Measurements from ENCODE around the gene KLHL17. TPM values are rescaled to one million over a fixed set of nuclear protein-coding genes. Genes with fewer than 3 reads are reported as not detected.

Gene KLHL17
- total RNA-seq = 11.7 and 21.1 TPM in 2 replicates

DNA sequence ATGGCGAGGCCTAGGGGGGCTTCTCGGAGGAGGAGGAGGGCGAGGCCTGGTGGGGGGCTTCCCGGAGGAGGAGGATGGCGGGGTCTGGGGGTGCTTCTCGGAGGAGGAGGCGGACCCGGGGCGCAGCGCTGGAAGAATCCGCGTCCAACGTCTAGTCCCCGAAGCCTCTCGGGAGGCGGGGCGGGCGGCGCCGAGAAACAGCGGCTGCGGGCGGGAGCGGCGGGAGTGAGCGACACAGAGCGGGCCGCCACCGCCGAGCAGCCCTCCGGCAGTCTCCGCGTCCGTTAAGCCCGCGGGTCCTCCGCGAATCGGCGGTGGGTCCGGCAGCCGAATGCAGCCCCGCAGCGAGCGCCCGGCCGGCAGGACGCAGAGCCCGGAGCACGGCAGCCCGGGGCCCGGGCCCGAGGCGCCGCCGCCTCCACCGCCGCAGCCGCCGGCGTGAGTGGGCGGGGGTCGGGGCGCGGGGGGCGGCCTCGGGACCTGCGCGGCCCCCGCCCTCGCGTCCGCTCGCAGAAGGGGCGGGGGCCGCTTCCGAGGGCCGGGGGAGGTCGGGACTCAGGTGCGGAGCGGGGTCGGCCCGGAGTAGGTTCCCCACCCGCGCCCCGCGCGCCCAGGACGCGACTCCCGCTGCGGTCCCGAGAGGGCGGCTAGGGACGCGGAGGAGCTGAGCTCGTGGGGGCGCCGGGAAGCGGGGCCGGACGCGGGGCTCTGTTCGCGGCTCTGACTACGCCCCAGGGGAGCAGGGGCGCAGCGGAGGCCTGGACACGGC is at the start of gene KLHL17:
Gene KLHL17, plus strand, starts transcription at position 222 of the 769 bp plus-strand sequence. Its CDS starts 110 bp downstream, at position 332.
- DNase-seq (ENCODE audit: extremely low read depth, low read depth, low spot score) = no peak

DNA sequence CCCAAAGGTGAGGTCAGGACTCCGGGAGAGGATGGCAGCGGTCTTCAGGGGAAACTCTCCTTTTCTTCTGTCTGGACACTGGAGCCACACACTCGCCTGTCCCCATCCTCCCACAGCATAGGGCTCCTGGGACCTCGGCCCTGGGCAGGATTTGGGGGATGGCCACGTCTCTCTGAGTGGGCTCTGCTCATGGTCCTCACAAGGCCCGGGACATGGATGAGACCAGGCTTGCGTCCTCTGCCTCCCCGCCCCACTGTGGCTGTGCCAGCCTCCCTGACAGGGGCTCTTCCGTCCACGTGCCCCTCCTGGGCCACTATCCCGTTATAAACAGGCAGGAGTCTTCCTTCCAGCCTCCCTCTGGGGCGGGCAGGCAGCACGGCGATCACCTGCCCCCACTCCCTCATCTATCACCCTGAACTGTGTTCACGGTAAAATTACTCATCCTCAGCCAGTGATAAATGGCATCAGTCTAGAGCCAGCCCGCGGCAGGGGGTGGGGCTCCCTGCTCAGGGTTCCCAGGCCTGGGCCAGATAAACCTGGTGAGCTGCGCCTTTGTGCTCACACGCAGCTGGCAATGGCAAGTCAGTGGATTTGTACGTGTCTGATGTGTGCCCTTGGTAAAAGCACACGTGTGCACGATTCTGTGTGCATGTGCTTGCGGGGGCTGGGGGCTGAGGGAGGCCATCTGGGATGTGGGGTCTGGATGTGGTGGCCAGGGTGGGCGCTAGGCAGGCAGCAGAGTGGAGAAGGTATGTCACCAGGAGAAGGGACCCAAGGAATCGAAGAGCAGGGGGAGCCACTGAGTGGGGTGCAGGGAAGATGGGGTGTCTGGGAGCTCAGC is 49.3 kb upstream of the KLHL17 start:
- no peak for DNase-seq (ENCODE audit: extremely low read depth, low read depth, low spot score)

DNA sequence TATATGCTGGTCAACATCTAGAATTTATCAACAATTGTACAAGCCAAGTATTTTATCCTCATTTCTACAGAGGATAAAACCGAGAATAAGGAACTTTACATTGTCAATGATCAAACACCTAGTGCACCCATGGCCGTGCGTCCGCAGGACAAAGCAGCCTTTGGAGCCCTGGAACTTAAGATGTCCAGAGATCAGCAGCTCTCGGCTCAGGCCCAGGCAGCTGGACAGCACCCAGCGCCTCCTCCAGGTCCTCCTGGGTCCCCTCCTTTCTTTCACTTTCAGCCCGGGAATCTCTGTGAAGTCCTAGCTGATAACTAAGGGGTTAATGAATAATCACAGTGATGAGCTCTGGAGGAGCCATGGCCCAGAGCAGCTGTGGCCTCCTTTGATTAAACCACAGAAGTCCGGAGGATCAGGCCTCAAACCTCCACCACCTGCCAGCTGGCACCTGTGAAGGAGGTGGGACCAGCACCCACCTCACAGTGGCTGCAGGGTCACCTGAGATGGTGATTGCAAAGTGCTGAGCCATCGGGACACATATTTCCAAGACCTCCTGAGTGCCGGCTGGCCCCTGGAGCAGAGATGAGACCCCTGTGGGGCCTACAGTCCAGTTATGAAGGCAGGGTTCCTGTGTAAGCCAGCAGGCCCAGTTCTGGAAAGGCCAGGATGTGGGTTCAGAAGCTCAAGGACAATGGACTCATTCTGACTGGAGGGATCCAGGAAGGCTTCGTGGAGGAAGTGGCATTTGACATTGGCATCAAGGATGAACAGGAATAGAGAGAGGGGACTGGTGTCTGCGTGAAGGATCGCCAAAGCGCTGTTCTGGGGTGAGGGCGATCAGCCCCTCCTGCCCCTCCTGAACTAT is 48.3 kb upstream of the KLHL17 start:
- DNase-seq (ENCODE audit: extremely low read depth, low read depth, low spot score) = no peak

DNA sequence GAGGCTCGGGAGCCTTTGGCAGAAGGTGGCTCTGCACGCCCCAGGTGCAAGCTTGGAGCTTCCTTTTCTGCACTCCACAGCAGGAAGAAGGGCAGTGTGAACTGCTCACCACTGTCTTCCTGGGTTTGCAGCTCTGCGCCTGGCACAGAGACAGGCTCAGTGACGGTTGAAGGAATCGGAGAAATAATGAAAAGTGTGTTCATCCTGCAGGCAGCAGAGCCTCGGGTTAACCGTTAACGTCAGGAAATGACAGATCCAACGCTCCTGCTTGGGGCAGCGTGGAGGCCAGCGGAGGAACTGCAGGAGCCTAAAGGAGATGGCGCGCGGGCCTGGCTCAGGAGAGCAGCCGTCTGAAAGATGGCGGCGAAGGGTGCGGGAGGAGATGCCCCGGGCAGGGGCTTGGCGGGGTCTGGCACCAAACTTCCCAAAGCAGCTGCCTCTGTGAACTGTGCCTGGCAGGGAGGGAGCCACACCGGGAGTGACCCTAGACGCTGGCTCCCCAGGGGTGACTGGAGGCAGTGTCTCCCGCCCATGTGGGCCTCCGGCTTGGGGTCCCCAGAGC is 47.6 kb upstream of the KLHL17 start:
- no peak for DNase-seq (ENCODE audit: extremely low read depth, low read depth, low spot score)

DNA sequence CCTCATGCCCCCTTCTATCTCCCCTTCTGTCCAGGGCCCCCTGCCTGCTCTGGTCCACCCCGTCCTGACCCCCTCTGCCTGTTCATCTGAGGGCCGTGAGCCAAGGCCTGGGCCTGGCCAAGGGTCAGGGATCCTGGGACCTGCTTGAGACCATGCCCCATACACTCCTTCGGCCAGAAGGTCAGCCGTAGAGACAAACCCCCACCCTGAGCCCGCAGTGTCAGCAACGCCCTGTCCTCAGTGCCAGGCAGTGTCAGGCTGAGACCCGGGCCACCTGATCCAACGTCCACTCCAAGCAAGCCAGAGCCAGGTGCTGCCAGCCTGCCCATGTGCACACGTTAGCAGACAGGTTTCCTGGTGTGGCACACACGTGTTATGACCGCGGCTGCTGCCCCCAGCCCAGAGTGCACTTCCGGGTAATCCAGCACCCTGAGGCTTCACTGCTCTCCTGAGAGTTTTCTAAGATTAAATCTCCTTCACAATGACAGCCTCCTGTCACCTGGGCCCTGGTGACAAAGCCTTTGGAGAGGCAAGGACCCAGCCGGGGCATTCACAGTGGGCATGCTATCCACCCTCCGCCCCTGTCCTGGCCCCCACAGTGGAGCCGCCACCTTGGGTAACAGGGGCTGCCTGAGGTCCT is 46.8 kb upstream of the KLHL17 start:
- no peak for DNase-seq (ENCODE audit: extremely low read depth, low read depth, low spot score)

DNA sequence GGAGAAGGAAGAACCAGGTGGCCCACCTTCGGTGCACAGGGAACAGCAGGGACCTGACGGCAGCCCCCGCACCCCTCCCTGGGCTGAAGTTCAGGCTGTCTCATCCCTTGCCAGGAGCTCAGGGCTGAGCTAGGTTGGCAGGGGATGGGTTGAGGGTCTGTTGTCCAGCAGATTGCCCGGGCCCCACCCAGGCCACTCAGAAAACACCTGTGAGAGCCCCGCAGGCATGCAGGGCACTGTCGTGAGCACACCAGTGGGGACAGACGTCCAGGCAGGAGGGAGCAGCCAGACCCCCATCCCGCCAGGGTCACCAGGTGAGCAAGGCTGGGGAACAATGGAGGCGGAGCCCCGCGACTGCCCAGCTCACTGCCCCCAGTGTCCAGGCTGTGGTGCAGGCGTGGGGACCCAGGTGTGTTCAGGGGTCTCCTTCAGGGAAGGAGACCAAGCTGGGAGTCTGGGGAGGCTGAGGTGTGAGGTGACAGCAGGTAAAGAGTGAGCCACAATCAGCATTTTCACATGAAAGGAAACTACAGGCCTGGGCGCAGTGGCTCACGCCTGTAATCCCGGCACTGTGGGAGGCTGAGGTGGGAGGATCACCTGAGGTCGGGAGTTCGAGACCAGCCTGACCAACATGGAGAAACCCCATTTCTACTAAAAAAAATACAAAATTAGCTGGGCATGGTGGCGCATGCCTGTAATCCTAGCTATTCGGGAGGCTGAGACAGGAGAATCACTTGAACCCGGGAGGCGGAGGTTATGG is 46.1 kb upstream of the KLHL17 start:
- no peak for DNase-seq (ENCODE audit: extremely low read depth, low read depth, low spot score)

DNA sequence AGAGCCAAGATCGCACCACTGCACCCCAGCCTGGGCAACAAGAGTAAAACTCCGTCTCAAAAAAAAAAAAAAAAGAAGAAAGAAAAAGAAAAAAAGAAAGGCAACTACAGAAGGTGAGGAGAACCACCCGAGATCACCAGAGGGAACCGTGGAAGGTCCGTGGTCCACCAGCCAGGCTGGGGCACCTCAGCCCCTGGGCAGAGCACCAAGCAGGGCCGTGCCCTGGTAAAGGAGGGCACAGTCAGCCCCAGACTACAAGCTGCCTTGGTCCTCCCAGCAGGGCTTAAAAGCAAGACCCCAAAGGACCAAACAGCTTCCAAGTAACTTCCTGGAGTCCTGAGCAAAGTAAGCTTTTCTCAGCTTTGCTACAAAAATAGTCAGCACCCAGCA is 45.5 kb upstream of the KLHL17 start:
- no peak for DNase-seq (ENCODE audit: extremely low read depth, low read depth, low spot score)

DNA sequence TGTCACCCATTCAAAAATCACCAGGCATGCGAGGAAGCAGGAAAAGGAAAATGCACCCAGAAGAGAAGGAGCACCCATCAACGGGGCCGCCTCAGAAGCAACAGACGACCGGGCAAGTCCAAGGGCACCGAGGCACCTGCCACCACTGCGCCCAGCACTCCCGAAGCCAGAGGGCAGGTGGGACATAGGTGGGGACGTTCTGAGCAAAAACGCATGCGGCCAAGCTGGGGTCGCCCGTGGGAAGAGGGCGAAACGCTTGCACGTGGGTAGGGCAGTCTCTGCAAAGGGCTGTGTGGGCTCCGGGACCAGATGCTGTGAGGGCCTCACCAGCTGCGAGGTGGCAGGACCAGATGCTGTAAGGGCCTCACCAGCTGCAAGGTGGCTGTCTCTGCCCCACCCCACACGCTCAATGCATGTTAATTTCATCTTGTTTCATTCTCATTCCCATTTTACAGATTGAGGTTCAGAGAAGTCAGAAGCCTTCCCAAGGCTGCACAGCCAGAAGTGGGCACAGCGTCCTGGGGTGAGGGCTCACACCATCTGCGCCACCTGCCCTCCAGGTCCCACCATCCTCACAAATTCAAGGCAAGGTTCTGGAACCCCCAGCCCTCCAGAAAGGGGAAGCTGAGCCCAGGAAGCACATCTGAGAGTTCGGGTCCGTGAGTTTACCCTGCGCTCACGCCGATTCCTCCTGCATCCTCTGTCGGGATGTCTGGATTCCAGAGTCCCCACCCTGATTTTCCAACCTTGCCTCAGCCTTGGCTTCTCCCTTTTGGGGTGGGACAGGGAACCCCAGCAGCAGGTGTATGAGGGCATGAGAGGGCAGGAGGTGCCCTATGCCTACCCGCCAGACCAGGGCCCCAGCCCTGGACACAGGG is 44.9 kb upstream of the KLHL17 start:
- no peak for DNase-seq (ENCODE audit: extremely low read depth, low read depth, low spot score)

DNA sequence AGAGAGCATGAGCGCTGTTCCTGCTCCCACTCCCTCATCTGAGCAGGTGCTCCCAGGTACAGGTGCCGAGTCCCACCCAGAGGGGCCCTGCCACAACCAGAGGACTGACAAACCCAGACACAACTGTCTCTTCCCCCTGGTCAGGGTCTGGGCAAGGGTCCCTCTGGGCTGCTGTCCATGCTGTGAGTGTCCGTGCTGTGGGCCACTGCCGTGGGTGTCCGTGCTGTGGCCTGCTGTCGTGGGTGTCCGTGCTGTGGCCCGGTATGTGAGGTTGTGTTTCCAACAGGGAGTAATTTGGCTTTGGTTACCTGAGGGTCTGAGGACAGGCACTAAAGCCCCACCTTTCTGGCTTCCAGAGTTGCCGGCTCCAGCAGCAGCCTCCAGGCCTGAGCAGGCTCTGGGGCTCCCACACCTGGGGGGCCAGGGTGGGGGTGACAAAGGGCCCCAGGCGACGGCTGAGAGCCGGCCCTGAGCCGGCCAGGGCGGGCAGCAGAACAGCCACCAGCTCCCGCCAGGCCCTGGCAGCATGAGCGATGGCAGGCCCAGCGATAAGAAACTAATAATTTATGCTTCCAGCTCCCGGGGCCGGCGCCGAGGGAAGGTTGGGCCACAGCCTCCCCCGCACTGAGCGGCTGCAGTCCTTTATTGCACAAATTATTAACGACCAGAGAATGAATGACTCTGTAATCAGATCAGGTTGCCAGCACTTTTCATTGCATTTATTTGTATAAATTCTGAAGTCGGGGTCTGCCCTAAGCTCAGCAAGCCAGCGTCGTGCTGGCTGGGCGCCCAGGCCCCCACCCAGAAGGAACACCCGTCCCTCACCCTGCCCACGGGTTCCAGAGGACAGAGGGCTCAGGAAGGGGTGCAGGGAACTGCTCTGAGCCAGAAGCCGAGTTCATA is 44.0 kb upstream of the KLHL17 start:
- DNase-seq (ENCODE audit: extremely low read depth, low read depth, low spot score) = no peak

DNA sequence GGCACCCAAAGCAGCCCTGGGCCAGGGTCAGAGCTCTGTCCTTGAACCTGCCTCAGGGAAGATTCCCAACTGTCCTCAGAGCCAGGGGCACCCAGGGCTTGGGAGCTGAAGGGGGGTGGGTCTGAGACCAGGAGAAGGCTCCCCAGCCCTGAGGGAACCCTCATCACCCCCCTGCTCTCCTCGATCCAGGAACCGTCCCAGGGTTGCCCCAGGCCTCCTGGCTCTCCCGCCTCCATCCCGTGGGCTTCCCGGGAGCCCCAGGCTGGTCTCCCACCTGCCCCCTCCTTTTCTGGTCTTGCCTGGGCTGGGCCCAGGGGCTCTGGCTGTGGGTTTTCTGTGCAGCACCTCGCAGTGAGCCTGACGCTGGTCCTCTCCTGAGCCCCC is 43.3 kb upstream of the KLHL17 start:
- no peak for DNase-seq (ENCODE audit: extremely low read depth, low read depth, low spot score)

DNA sequence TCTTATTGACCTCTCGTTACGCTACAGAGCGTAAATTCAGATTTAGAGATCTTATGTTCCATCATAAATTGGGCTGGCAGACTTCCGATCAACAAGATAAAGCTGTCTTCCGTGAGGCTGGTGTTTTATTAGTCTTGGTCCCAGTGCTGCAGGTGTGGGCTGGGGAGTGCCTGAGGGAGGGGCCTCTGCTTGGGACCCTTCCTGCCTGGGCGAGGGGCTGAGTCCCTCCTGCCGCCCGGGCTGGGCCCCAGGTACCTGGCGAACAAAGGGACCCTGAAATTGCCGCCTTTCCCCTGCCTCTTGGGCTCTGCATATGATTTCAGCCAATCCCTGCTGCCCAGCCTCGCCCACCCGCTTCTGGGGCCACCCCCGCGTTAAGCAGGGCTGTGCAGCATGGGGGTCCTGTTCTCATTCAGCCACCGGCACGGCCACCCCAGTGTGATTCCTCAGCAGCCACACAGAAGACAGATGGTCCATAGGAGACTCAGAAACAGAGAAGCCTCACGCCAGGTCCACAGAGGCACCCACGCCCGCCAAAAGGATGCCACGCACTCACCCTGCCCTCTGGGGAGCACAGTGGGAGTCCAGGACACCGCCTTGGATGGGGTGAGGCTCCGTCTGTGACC is 42.8 kb upstream of the KLHL17 start:
- DNase-seq (ENCODE audit: extremely low read depth, low read depth, low spot score) = no peak

DNA sequence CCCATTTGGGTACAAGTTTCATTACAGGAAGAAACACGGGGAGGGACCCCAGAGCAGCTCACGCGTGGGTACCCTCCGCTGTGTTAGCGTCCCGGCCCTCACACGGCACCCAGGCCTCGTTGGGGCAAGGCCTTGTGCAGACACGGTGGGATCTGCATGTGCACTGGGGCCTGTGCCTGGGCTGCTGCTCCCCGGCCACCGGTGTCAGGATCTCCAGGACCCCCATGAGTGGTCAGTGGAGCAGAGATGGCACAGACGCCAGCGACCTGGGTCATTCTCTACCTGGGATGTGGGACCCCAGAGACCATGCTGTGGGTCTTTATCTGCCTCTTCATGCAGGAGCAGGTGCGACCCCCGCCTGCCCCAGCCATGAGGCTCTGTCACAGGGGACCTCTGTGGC is 42.0 kb upstream of the KLHL17 start:
- DNase-seq (ENCODE audit: extremely low read depth, low read depth, low spot score) = no peak

DNA sequence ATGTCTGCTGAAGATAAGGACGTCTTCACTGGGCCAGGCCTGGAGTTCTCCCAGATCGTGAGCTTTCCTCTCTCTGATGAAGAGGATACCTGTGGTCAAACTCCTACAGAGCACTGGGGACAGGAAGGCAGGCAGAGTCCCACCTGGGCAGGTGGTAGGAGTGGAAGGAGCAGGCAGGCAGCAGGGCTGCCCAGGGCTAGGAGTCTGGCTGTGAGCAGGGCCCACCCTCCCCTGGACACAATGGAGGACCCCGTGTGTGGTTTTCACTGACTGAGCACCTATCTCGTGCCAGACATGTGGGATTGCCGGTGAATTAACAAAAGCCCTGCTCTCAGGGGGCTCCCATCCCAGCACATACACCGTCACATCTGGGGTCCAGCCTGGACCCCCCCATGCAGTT is 41.5 kb upstream of the KLHL17 start:
- DNase-seq (ENCODE audit: extremely low read depth, low read depth, low spot score) = no peak

DNA sequence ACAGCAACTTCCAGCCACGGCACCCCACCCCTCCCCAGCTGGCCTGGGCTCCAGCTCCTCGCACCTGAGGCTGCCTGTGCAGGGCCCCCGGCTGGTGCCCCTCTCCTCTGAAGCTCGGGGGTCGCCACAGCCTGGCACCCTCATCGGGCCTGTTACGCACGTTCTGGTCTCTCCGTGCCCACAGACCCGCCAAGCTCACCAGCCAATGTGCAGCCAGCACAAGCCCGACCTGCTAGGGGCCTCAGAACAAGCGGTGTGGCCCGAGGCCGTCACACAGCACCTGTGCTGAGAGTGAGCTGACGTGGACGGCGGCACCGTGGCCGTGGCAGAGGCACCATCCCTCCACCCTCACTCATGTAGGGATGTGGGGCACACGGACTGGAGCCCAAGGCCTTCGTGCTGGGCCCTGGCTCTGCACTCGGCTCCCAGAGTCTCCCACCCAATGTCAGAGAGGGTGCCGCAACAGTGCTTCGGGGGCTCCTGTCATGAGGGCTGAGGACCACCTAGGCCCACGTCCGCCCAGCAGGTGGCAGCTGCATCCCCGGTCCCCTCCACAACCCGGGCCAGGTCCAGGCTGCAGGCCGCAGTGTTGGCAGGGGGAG is 41.0 kb upstream of the KLHL17 start:
- no peak for DNase-seq (ENCODE audit: extremely low read depth, low read depth, low spot score)

DNA sequence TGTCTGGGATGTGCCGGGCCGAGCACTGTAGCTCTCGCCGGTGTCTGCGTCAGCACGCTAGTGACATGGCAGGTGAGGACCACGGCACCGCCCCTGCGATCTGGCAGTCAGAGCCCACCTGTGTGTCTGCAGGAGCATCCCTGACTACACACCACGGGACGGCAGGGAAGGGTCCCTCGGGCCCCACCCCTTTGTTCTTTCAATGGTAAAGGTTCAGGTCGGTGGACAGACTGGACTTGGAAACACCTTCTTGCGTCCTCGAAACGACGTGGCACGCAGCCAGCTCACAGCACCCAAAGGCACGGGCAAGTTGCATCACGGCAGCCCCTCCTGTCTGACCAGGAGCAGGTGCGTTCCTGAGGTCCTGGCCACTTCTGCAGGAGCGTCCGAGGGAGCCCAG is 40.4 kb upstream of the KLHL17 start:
- no peak for DNase-seq (ENCODE audit: extremely low read depth, low read depth, low spot score)

DNA sequence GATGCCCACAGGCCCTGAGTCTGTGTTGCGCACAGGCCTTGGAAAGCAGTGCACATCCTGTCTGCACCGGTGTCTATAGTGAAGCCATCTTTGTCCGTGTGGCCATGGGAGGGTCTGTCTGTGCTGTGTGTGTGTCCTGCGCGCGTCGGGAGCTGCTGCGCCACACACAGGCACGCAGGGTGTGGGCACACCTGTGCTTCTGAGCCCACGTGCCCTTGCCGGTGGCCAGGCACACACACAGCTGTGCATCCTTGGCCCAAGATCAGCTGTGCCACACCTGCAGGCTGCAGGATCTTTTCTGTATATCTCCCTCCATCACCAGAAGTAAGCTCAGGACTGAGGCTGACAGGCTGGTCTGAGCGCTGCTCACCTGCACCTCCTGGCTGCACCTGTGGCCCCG is 39.9 kb upstream of the KLHL17 start:
- DNase-seq (ENCODE audit: extremely low read depth, low read depth, low spot score) = no peak
